Stimulated activated CD4-positive, alpha-beta T cell treated with anti-CD3 and anti-CD28 coated beads, Interleukin-4, amount 100 ng/mL, for 48 hours (primary cell): ENCODE results near the gene AAMDC.
"Not testable (repeated sequence)": the region's sequence is repeated elsewhere in the genome, so short reads cannot be mapped to it uniquely, and the experiment has no call there.

Source experiments
- DNase-seq, 2 donors: peaks; one replicate each; pipeline ENCODE4 v3.0.0-alpha.2; 2020; ENCODE audit warnings: low read depth in 2 of 2

Gene AAMDC

DNA sequence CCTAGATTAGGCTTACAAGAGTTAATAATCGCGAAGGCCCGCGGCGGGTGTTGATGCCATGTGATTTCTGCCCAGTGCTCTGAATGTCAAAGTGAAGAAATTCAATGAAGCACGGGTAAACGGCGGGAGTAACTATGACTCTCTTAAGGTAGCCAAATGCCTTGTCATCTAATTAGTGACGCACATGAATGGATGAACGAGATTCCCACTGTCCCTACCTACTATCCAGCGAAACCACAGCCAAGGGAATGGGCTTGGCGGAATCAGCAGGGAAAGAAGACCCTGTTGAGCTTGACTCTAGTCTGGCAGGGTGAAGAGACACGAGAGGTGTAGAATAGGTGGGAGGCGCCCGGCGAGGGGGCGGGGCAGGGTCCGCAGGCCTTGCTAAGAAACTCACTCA, 65.5 kb downstream of the AAMDC start:
- no peak for DNase-seq

DNA sequence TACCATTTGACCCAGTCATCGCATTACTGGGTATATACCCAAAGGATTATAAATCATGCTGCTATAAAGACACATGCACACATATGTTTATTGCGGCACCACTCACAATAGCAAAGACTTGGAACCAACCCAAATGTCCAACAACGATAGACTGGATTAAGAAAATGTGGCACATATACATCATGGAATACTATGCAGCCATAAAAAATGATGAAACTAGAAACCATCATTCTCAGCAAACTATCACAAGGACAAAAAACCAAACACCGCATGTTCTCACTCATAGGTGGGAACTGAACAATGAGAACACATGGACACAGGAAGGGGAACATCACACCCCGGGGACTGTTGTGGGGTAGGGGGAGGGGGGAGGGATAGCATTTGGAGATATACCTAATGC, 68.1 kb downstream of the AAMDC start:
- not testable (repeated sequence) for DNase-seq

GRCh38 chr11:77890100-77890614, 69.2 kb downstream of the AAMDC start:
- not testable (repeated sequence) for DNase-seq

- DNase-seq = not testable (repeated sequence)
These were observed 69.7 kb downstream of the AAMDC start for GRCh38 chr11:77890619-77891056.

DNA sequence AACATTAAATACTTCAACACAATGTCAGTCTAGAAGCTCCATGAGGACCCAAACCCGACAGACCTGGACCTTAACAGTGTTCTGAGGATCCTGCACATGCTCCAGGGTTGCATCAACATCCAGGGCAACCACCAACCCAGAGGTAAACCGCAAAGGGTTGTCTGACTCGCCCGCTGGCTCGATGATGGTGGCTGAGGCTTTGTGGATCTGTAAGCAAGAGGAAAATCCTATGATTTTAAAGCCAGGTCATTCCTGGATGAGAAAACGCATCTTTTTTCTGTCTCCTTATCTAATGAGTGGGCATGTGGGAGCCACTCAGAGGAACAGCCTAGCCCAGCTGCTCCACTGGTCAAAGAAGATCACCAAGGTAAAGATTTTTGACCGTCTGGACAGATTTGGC, 70.3 kb downstream of the AAMDC start:
- not testable (repeated sequence) for DNase-seq

DNA sequence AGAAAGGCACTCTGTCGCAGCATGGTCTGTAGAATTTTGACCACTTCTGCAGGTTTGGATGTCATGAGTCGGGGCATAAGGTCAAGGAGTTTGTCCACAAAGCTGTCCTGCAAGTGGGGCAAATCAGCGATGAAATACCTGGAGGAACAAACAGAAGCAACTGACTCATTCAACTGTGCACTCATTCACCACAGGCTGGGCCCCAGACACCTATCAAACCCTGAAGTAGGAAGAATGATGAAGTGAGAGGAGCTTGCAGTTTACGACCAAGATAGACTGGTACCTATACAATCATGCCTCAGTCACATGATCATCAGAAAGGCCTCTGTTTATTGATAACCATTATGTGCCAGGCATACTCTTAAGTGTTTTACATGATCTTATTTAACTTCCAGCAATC, 70.8 kb downstream of the AAMDC start:
- not testable (repeated sequence) for DNase-seq

GRCh38 chr11:77894949-77895348, 74.0 kb downstream of the AAMDC start:
- DNase-seq = not testable (repeated sequence)

DNA sequence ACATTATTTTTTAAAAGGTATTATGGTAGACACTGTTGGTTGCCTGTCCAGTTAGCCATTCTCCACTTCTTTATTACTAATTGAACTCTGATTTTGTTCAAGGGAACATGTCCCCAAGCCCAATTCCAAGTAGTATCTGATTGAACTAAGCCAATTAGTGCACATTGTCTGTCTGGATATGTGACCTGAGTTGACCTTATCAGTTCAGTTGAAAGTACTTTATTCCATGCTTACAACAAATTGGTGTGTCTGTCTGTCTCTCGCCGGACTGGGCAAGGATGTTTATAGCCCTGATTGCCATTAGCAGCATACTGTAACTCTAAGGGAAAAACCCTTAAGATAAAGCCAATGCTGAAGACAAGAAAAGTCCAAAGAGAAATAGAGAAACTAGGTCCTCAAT, 87.9 kb downstream of the AAMDC start:
- DNase-seq = no peak

DNA sequence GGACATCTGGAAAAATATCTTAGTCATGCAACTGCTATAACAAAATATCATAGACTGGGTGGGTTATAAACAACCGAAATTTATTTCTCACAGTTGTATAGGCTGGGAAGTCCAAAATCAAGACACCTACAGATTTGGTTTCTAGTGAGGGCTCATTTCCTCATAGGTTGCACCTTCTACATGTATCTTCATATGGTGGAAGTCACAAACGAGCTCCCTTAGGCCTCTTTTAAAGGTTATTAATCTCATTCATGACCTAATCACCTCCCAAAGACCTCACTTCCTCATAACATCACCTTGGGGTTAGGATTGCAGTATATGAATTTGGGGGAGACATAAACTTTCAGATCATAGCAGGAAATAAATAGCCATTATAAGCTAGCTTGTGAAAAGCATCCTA, 88.3 kb downstream of the AAMDC start:
- no peak for DNase-seq

DNA sequence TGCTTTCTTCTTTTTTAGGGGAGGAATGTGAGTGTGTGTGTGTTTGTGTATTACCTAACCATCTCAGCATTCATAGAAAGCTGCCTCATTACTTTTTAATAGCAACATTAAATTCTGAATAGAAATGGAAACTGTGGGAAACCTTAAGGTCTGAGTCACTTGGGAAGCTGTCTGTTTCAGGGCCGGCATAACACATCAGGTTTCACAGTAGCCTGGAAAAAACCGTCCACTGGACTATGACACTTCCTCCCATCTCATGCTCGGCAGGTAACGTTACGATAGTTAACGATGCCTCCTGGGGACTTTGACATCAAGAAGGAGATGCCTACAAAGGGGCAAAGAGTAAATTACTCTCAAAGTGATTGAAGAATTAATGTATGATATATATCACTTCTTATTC, 89.9 kb downstream of the AAMDC start:
- DNase-seq = not testable (repeated sequence)

GRCh38 chr11:77913608-77914306, 92.8 kb downstream of the AAMDC start:
- not testable (repeated sequence) for DNase-seq

- DNase-seq = not testable (repeated sequence)
These were observed 93.4 kb downstream of the AAMDC start for GRCh38 chr11:77914307-77914791.

DNA sequence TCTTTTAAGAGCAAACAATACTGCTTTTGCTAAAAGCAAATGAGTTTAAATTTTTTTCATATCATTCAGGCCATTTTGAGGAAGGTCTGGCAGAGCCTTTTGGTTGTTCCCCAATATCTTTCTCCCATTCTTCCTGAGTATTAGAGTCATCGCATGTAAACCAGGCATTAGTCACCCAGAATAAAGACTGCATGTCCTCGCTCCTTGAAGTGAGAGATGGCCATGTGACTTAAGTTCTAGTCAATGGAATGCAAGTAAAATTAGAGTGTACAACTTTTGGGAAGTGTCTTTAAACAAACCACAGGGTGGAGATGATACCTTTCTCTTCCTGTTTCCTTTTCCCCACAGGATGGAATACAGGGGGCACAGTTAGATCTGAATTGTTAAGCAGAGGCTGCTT, 96.8 kb downstream of the AAMDC start:
- DNase-seq = not testable (repeated sequence)
